Testis (tissue), 2 donors: Measurements from ENCODE around the gene PTPRC.

Experiments used
- POLR2A ChIP-seq: fragments of 450-650 bp; IDR thresholded peaks from one replicate; pipeline ENCODE4 v1.6.1; 2017; ENCODE audit warnings: antibody characterized with exemption, mild to moderate bottlenecking, moderate library complexity
- TF ChIP-seq, protein P1 (sequence below), 3 experiments: fragments of 450-650 bp in 2 of 3; fragments of 200-600 bp in 1 of 3; sonication (generic) in 1 of 3; IDR thresholded peaks; one replicate each; pipeline ENCODE4 v1.5.1; 2016 to 2019; ENCODE audit warnings: antibody characterized with exemption in 3 of 3, mild to moderate bottlenecking in 2 of 3, moderate library complexity in 1 of 3

DNA sequence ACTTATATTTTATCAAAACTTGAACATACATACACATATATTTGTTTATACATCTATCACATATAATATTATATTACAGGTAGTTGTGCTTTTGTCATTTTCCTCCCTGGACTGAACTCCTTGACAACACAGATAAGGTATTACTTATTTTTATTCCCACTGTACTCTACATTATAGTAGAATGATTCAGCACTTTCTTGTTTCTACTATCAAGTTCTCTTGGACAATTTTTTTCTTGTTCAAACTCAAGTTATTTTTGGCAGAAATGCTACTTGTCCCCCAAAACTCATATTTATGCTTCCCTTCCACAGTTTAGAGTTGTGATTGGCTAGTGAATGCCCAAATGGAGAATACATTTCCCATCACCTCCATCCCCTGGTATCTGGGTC, 10.8 kb upstream of the PTPRC start:
- TF ChIP-seq POLR2A: no peak
- TF ChIP-seq, protein P1, sequence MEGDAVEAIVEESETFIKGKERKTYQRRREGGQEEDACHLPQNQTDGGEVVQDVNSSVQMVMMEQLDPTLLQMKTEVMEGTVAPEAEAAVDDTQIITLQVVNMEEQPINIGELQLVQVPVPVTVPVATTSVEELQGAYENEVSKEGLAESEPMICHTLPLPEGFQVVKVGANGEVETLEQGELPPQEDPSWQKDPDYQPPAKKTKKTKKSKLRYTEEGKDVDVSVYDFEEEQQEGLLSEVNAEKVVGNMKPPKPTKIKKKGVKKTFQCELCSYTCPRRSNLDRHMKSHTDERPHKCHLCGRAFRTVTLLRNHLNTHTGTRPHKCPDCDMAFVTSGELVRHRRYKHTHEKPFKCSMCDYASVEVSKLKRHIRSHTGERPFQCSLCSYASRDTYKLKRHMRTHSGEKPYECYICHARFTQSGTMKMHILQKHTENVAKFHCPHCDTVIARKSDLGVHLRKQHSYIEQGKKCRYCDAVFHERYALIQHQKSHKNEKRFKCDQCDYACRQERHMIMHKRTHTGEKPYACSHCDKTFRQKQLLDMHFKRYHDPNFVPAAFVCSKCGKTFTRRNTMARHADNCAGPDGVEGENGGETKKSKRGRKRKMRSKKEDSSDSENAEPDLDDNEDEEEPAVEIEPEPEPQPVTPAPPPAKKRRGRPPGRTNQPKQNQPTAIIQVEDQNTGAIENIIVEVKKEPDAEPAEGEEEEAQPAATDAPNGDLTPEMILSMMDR (IDR thresholded peaks at IDR 0.05): no peak
